HEK293 (cell line): ENCODE results near the gene DAND5.

Experiments used
- YY1 ChIP-seq: fragments of 450-650 bp; formaldehyde crosslinking; IDR thresholded peaks from 2 replicates; pipeline ENCODE4 v1.5.1; 2018; ENCODE audit warnings: missing biosample characterization, missing genetic modification characterization
- ZBTB7A ChIP-seq: fragments of 450-650 bp; formaldehyde crosslinking; IDR thresholded peaks from 2 replicates; pipeline ENCODE4 v1.5.1; 2016; ENCODE audit warnings: low read depth, missing biosample characterization, missing genetic modification characterization
- ZNF114 ChIP-seq: fragments of 450-650 bp; formaldehyde crosslinking; IDR thresholded peaks from 2 replicates; pipeline ENCODE4 v1.5.0; 2017; ENCODE audit warnings: missing biosample characterization, missing genetic modification characterization
- ZNF24 ChIP-seq: fragments of 450-650 bp; formaldehyde crosslinking; IDR thresholded peaks from 2 replicates; pipeline ENCODE4 v1.5.1; 2016; ENCODE audit warnings: missing biosample characterization, missing genetic modification characterization
- ZNF426 ChIP-seq: fragments of 450-650 bp; formaldehyde crosslinking; IDR thresholded peaks from 2 replicates; pipeline ENCODE4 v1.5.1; 2017; ENCODE audit warnings: missing biosample characterization, missing genetic modification characterization, mild to moderate bottlenecking, inconsistent platforms, moderate library complexity
- ZNF549 ChIP-seq: fragments of 450-650 bp; IDR thresholded peaks from 2 replicates; pipeline ENCODE4 v1.5.1; 2018; ENCODE audit warnings: missing biosample characterization, missing genetic modification characterization, mild to moderate bottlenecking, inconsistent platforms, moderate library complexity
- ZNF645 ChIP-seq: fragments of 450-650 bp; formaldehyde crosslinking; IDR thresholded peaks from 2 replicates; pipeline ENCODE4; 2016; ENCODE audit warnings: missing biosample characterization, missing genetic modification characterization
- ZNF701 ChIP-seq: fragments of 450-650 bp; formaldehyde crosslinking; IDR thresholded peaks from 2 replicates; pipeline ENCODE4 v1.5.1; 2016; ENCODE audit warnings: missing biosample characterization, missing genetic modification characterization
- TF ChIP-seq, protein P1 (sequence below): fragments of 450-650 bp; formaldehyde crosslinking; IDR thresholded peaks from 2 replicates; pipeline ENCODE4 v1.5.1; 2016; ENCODE audit warnings: missing biosample characterization, missing genetic modification characterization
- TF ChIP-seq, protein P2 (sequence below): fragments of 450-650 bp; formaldehyde crosslinking; optimal IDR thresholded peaks from 2 replicates; pipeline ENCODE3; 2016; ENCODE audit warnings: missing biosample characterization, mild to moderate bottlenecking, missing genetic modification characterization

DNA sequence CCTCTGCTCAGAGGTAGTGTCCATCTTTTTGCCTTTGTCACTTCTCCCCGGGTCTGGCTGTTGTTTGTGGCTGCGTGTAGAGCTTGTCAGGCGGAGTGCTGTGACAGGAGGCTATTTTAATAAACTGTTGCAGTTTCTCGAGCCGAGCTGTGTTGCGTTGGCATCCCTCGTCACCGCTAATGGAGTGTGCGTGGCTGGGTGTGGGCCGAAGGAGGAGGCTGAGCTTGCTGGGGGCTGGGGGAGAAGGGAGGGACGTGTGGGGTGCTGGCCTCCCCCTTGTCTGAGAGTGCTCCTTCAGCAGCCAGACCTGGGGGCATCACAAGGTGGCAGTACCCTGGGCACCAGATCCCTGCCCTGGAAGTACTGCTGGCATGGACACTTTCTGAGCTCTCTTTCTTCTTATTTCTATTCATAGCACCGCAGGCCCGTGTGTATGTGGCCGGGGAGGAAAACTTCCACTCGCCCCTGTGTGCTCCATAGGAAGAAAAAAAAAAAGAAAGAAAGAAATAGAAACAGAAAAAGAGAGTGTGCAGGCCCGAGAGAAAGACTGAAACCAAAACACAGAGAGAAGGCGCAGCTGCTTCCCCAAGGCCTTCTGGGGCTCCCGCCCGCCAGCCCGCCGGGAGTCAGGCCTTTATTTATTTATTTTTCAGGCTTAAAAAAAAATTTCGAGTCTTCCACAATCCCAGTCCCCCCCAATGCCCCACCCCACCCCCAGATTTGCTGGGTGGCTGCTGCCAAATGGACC is 52.9 kb downstream of the DAND5 start:
- TF ChIP-seq ZNF549 (tag by site-specific recombination) = no peak
- TF ChIP-seq, protein P1, sequence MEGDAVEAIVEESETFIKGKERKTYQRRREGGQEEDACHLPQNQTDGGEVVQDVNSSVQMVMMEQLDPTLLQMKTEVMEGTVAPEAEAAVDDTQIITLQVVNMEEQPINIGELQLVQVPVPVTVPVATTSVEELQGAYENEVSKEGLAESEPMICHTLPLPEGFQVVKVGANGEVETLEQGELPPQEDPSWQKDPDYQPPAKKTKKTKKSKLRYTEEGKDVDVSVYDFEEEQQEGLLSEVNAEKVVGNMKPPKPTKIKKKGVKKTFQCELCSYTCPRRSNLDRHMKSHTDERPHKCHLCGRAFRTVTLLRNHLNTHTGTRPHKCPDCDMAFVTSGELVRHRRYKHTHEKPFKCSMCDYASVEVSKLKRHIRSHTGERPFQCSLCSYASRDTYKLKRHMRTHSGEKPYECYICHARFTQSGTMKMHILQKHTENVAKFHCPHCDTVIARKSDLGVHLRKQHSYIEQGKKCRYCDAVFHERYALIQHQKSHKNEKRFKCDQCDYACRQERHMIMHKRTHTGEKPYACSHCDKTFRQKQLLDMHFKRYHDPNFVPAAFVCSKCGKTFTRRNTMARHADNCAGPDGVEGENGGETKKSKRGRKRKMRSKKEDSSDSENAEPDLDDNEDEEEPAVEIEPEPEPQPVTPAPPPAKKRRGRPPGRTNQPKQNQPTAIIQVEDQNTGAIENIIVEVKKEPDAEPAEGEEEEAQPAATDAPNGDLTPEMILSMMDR (tag by site-specific recombination) = no peak
- TF ChIP-seq ZNF701 (tag by site-specific recombination) = no peak
- no peak for TF ChIP-seq YY1 (tag by site-specific recombination)
- no peak for TF ChIP-seq ZBTB7A (tag by site-specific recombination)
- no peak for TF ChIP-seq ZNF114 (tag by site-specific recombination)
- TF ChIP-seq ZNF24 (tag by site-specific recombination) = no peak
- TF ChIP-seq, protein P2, sequence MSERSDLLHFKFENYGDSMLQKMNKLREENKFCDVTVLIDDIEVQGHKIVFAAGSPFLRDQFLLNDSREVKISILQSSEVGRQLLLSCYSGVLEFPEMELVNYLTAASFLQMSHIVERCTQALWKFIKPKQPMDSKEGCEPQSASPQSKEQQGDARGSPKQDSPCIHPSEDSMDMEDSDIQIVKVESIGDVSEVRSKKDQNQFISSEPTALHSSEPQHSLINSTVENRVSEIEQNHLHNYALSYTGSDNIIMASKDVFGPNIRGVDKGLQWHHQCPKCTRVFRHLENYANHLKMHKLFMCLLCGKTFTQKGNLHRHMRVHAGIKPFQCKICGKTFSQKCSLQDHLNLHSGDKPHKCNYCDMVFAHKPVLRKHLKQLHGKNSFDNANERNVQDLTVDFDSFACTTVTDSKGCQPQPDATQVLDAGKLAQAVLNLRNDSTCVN (tag by site-specific recombination) = no peak
- TF ChIP-seq ZNF426 (tag by site-specific recombination) = no peak
- no peak for TF ChIP-seq ZNF645
